Adrenal gland (tissue), 12 donors: Measurements from ENCODE around the gene LCOR. TPM values are rescaled to one million over a fixed set of nuclear protein-coding genes. Genes with fewer than 3 reads are reported as not detected.

Experiments
- DNase-seq, 7 donors: peaks; one replicate each; pipeline ENCODE4 v3.0.0-alpha.2; 2019 to 2020
- H3K27ac ChIP-seq, 5 donors: fragments of 200-600 bp; sonication (generic) in 4 of 5; 1 replicate in 3 of 5; 2 replicates in 2 of 5; pipeline versions ENCODE4 v1.5.1 to v1.8.0; 2016 to 2020; ENCODE audit warnings: mild to moderate bottlenecking in 1 of 5
- H3K27me3 ChIP-seq: fragments of 200-600 bp; 2 replicates; pipeline ENCODE4 v1.8.0; 2021
- H3K36me3 ChIP-seq, 2 donors: fragments of 200-600 bp; replicated peaks in 1 of 2; 1 replicate in 1 of 2; 2 replicates in 1 of 2; pipeline versions ENCODE4 v1.5.1 to v1.8.0; 2018 to 2022
- H3K4me1 ChIP-seq, 2 donors: fragments of 200-600 bp; replicated peaks in 1 of 2; 1 replicate in 1 of 2; 2 replicates in 1 of 2; pipeline versions ENCODE4 v1.5.1 to v1.8.0; 2018 to 2021
- H3K4me3 ChIP-seq, 4 donors: fragments of 200-600 bp; sonication (generic) in 3 of 4; one replicate each; pipeline ENCODE4 v1.5.1; 2016 to 2018
- H3K9me3 ChIP-seq, 3 donors: fragments of 200-600 bp; sonication (generic) in 1 of 3; replicated peaks in 1 of 3; 1 replicate in 2 of 3; 2 replicates in 1 of 3; pipeline versions ENCODE4 v1.5.1 to v1.8.0; 2016 to 2021
- POLR2A ChIP-seq, 2 donors: fragments of 450-650 bp; IDR thresholded peaks; one replicate each; pipeline ENCODE4 v1.6.1; 2017; ENCODE audit warnings: antibody characterized with exemption in 2 of 2, mild to moderate bottlenecking in 2 of 2, moderate library complexity in 1 of 2
- WGBS, 4 donors: extraction: QIAGEN DNeasy Blood & Tissue Kit in 2 of 4; methylation state at CpG; one replicate each; pipeline versions ENCODE4 v1.1.5 to v1.1.7; 2013 to 2017; 5-methylcytosine and 5-hydroxymethylcytosine counted together
- intact Hi-C, 2 donors: fragments of 100-400 bp; cut with DNase I; formaldehyde crosslinking; loops; one replicate each; pipeline versions ENCODE4 v1.14.1 to v1.15.0; 2022 to 2023
- polyA plus RNA-seq, 3 donors: library from polyadenylated mRNA; stranded (reverse); fragments of 200-250 nt in 2 of 3; fragments of 350-450 nt in 1 of 3; fragmentation: Illumina TruSeq in 1 of 3; extraction: RNeasy Lipid Tissue Mini Kit (QIAGEN cat#74804) in 1 of 3; gene quantifications; one replicate each; pipeline ENCODE4 v1.2.3, GENCODE V29; 2013 to 2014
- total RNA-seq, 9 donors: library from RNA; depleted of rRNA in 4 of 9; stranded (reverse); fragments of >200 nt in 4 of 9; fragments of 120-200 nt in 1 of 9; fragmentation: NEBNext Ultra II Directional in 1 of 9; extraction: Animal tissue kit (Norgen Biotek cat#: 25700) in 1 of 9; gene quantifications; one replicate each; pipeline versions ENCODE4 v1.1.0 to v1.2.4, GENCODE V29; 2013 to 2023
- TF ChIP-seq, protein P1 (sequence below), 6 experiments: fragments of 450-650 bp in 4 of 6; fragments of 200-600 bp in 2 of 6; sonication (generic) in 1 of 6; IDR thresholded peaks; 1 replicate in 5 of 6; 2 replicates in 1 of 6; pipeline versions ENCODE4 v1.5.1 to v1.8.0; 2016 to 2021; ENCODE audit warnings: antibody characterized with exemption in 6 of 6, mild to moderate bottlenecking in 2 of 6, moderate library complexity in 1 of 6
- donor health status: healthy with polysubstance abuse.
- donor health status: Bipolar disorder and iron deficiency.
- donor health status: DM: yes; HTN: yes; CAD: no.
- donor health status: DM: no; HTN: no; CAD: no.
- donor health status: DM: no; HTN: no; CAD: no.
- donor health status: DM: yes; HTN: yes; CAD: no.

The LCOR gene
- total and polyA plus RNA-seq, 12 donors, result 1.5 to 38.4 (median 17.2) TPM

GRCh38 chr10:96828609-96829008, 3.5 kb upstream of the LCOR start:
- intact Hi-C loops, result loop anchor here in 1 of 2 donors (5.0 to 10.0 kb wide), 3 partner anchors 66 to 206 kb away; no protein-coding TSS in a partner anchor
- 84 to 93% (median 88%) methylated on average over 5 of the region's 5 CpGs for WGBS, 4 donors
- TF ChIP-seq, protein P1, sequence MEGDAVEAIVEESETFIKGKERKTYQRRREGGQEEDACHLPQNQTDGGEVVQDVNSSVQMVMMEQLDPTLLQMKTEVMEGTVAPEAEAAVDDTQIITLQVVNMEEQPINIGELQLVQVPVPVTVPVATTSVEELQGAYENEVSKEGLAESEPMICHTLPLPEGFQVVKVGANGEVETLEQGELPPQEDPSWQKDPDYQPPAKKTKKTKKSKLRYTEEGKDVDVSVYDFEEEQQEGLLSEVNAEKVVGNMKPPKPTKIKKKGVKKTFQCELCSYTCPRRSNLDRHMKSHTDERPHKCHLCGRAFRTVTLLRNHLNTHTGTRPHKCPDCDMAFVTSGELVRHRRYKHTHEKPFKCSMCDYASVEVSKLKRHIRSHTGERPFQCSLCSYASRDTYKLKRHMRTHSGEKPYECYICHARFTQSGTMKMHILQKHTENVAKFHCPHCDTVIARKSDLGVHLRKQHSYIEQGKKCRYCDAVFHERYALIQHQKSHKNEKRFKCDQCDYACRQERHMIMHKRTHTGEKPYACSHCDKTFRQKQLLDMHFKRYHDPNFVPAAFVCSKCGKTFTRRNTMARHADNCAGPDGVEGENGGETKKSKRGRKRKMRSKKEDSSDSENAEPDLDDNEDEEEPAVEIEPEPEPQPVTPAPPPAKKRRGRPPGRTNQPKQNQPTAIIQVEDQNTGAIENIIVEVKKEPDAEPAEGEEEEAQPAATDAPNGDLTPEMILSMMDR (IDR thresholded peaks at IDR 0.05), result no peak
- no peak for TF ChIP-seq POLR2A (IDR thresholded peaks at IDR 0.05)

GRCh38 chr10:96829029-96829773, 2.9 kb upstream of the LCOR start:
- Histone ChIP-seq H3K36me3 (no peaks in the 10 kb centered on the region), H3K27ac (no peak overlapping the region), H3K9me3 (no peaks in the 10 kb centered on the region), H3K4me3 (no peak overlapping the region), H3K4me1 (peaks cover 8 to 12% of the 10 kb centered on the region in 2 donors), H3K27me3 (no peaks in the 10 kb centered on the region)
- intact Hi-C loops, result loop anchor here in 1 of 2 donors (5.0 to 10.0 kb wide), 3 partner anchors 67 to 206 kb away; no protein-coding TSS in a partner anchor
- WGBS, 4 donors, result 85 to 90% (median 89%) methylated on average over 5 of the region's 5 CpGs
- no peak for DNase-seq
- no peak for TF ChIP-seq POLR2A (IDR thresholded peaks at IDR 0.05)
- TF ChIP-seq, protein P1 (IDR thresholded peaks at IDR 0.05), result no peak

More at GRCh38 chr10:96828609-96829008, 3.5 kb upstream of the LCOR start:
- no peak overlapping the region for H3K27ac ChIP-seq
- DNase-seq, result no peak
- H3K27me3 ChIP-seq, result no peaks in the 10 kb centered on the region
- no peaks in the 10 kb centered on the region for H3K9me3 ChIP-seq
- peaks cover 2 to 7% of the 10 kb centered on the region in 2 donors for H3K4me1 ChIP-seq
- H3K36me3 ChIP-seq, result no peaks in the 10 kb centered on the region
- H3K4me3 ChIP-seq, result no peak overlapping the region

DNA sequence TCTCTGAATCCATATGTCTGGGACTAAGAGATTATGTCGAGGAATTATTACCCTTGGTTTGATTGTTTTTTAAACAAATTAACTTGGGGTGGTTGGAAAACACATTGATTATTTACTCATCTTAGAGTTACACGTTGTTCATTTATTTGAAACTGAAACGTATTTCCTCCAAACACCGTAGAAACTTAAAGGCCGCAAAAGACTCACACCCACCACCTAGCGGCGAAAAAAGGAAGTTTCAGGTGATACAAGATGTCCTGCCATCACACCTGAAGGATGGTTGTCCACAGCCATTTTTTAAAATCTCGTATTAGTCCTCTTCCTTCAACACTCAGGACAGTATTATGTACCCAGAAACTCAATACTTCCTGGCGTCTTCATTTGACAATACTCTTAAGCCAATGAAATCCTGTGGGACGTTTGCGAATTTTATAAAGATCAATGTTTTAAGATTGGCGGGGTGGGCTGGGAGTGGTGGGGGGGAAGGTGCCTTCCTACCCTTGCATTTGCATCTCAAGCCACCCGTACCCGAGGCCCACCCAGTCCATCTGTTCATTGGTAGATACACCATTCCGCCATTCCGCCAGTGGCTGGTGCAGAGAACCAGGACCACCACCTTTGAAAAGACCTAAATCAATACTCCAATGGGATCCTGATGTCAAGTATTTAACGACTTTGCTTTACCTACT, 1.4 kb upstream of the LCOR start:
- no peaks in the 10 kb centered on the region for H3K27me3 ChIP-seq
- H3K27ac ChIP-seq, result peak overlapping the region in 2 of 5 donors; percentile 83 to 97
- DNase-seq, result peak; percentile 50 to 90 (median 68)
- 38 to 44% (median 41%) methylated on average over 17 of the region's 17 CpGs for WGBS, 4 donors
- intact Hi-C loops, result loop anchor here in 1 of 2 donors (10.0 kb wide), 1 partner anchor 84 kb away; no protein-coding TSS in a partner anchor
- no peak overlapping the region for H3K4me3 ChIP-seq
- H3K36me3 ChIP-seq, result no peaks in the 10 kb centered on the region
- TF ChIP-seq, protein P1 (IDR thresholded peaks at IDR 0.05), result peak; percentile 81 to 89 (median 83)
- no peak for TF ChIP-seq POLR2A (IDR thresholded peaks at IDR 0.05)
- H3K4me1 ChIP-seq, result peaks cover 15 to 25% of the 10 kb centered on the region in 2 donors
- no peaks in the 10 kb centered on the region for H3K9me3 ChIP-seq

- DNase-seq, result no peak
- peak overlapping the region; percentile 83 to 97 (median 92) for H3K27ac ChIP-seq
- no peaks in the 10 kb centered on the region for H3K9me3 ChIP-seq
- intact Hi-C loops, result loop anchor here in 1 of 2 donors (10.0 kb wide), 1 partner anchor 83 kb away; no protein-coding TSS in a partner anchor
- H3K36me3 ChIP-seq, result no peaks in the 10 kb centered on the region
- 19 to 22% (median 20%) methylated on average over 14 of the region's 14 CpGs for WGBS, 4 donors
- peak overlapping the region in 2 of 4 donors; percentile 18 to 94 for H3K4me3 ChIP-seq
- TF ChIP-seq, protein P1 (IDR thresholded peaks at IDR 0.05), result no peak
- TF ChIP-seq POLR2A (IDR thresholded peaks at IDR 0.05), result no peak
- H3K4me1 ChIP-seq, result peaks cover 22 to 31% of the 10 kb centered on the region in 2 donors
- H3K27me3 ChIP-seq, result no peaks in the 10 kb centered on the region
Measured at GRCh38 chr10:96831200-96831866, 765 bp upstream of the LCOR start.
